ENCODE measurements around the gene SELENOO.

SELENOO gene

GRCh38 chr22:50257041-50257440, 56.2 kb downstream of the SELENOO start:
- no peak for DNase-seq

GRCh38 chr22:50257451-50258360, 56.9 kb downstream of the SELENOO start:
- no peak for DNase-seq

GRCh38 chr22:50258361-50259292, 57.8 kb downstream of the SELENOO start:
- no peak for DNase-seq

- DNase-seq = no peak
Observed at GRCh38 chr22:50259302-50259701, 58.5 kb downstream of the SELENOO start.

GRCh38 chr22:50260434-50260800, 59.6 kb downstream of the SELENOO start:
- DNase-seq = no peak

- DNase-seq = peak; percentile 14
Observed at GRCh38 chr22:50260801-50261614, 60.2 kb downstream of the SELENOO start.

- peak; percentile 47 for DNase-seq
Observed at GRCh38 chr22:50261615-50262459, 61.0 kb downstream of the SELENOO start, which contains the start of gene MAPK12. Gene MAPK12, minus strand, starts transcription at chr22:50261683. Its CDS starts 174 bp downstream, at chr22:50261509.

- peak; percentile 30 for DNase-seq
Observed at GRCh38 chr22:50262460-50262911, 61.7 kb downstream of the SELENOO start.

- DNase-seq = no peak
Observed at GRCh38 chr22:50262973-50263617, 62.3 kb downstream of the SELENOO start.

- no peak for DNase-seq
Observed at GRCh38 chr22:50264104-50264745, 63.4 kb downstream of the SELENOO start.

GRCh38 chr22:50264946-50265669, 64.3 kb downstream of the SELENOO start:
- DNase-seq = no peak

GRCh38 chr22:50266994-50267393, 66.2 kb downstream of the SELENOO start:
- no peak for DNase-seq

Data from NCI-H226 (cell line).